HepG2 (cell line): ENCODE data around the gene ERMP1. TPM values are rescaled to one million over a fixed set of nuclear protein-coding genes. Genes with fewer than 3 reads are reported as not detected.

ENCODE experiments used
- ATAC-seq: fragments of 200-7000 bp; cut with Tn5 transposase; 3 replicates; pipeline ENCODE4 v1.9.1; 2020; ENCODE audit warnings: mild to moderate bottlenecking, moderate library complexity
- BruUV-seq: library from RNA; stranded (reverse); fragments of 400-500 nt; replicated peaks from 2 replicates; lab custom pipeline; 2021; lab: Mats Ljungman, UMichigan
- CTCF ChIA-PET: fragments of 300-600 bp; formaldehyde crosslinking; extraction: SDS; loops from one replicate; lab custom pipeline; 2021; ENCODE audit warnings: low total read pairs, inconsistent platforms, low intra/inter-chr PET ratio; lab: Yijun Ruan, JAX
- POLR2A ChIA-PET: fragments of 350-600 bp; sonication (Branson Sonifier 250); formaldehyde crosslinking; loops from one replicate; lab custom pipeline; 2020; ENCODE audit warnings: antibody characterized with exemption, inconsistent platforms; lab: Yijun Ruan, JAX
- DNase-seq: peaks from one replicate; pipeline ENCODE4 v3.0.0-alpha.2; 2015; ENCODE audit warnings: low spot score
- FAIRE-seq: peaks from 3 replicates; lab custom pipeline; 2011; peaks lifted over from hg19 to GRCh38; lab: Jason Lieb, UNC
- H2AFZ ChIP-seq: one replicate; pipeline ENCODE4 v1.6.1; 2011; ENCODE audit warnings: low read length, inconsistent platforms
- H3K27ac ChIP-seq: fragments of 300-600 bp; 3 replicates; pipeline ENCODE4 v1.8.0; 2011; ENCODE audit warnings: mixed run types, mild to moderate bottlenecking, mixed read lengths, low read length, inconsistent platforms; ENCODE audit not compliant: insufficient read depth; ENCODE audit errors: extremely low read length
- H3K27me3 ChIP-seq, 2 experiments: fragments of 200-600 bp in 1 of 2; 2 replicates in 1 of 2; 3 replicates in 1 of 2; pipeline versions ENCODE4 v1.6.0 to v1.8.0; 2011; ENCODE audit warnings: low read length in 2 of 2, mild to moderate bottlenecking in 2 of 2, moderate library complexity in 2 of 2, inconsistent platforms in 1 of 2; ENCODE audit not compliant: insufficient read depth in 2 of 2, control insufficient read depth in 1 of 2
- H3K36me3 ChIP-seq, 2 experiments: fragments of 200-600 bp in 1 of 2; replicated peaks in 1 of 2; 2 replicates in 1 of 2; 3 replicates in 1 of 2; pipeline versions ENCODE4 v1.5.1 to v1.8.0; 2011; ENCODE audit warnings: low read length in 2 of 2, inconsistent platforms in 1 of 2; ENCODE audit not compliant: insufficient read depth in 2 of 2, control insufficient read depth in 1 of 2
- H3K4me1 ChIP-seq: 2 replicates; pipeline ENCODE4 v1.5.1; 2012; ENCODE audit warnings: low read length, inconsistent platforms; ENCODE audit not compliant: insufficient read depth
- H3K4me2 ChIP-seq: 2 replicates; pipeline ENCODE4 v1.6.0; 2011; ENCODE audit warnings: low read depth, low read length, inconsistent platforms
- H3K4me3 ChIP-seq, 3 experiments: fragments of 200-600 bp in 1 of 3; sonication (generic), shearing (Covaris generic) in 1 of 3; replicated peaks in 1 of 3; 2 replicates each; pipeline ENCODE4 v1.5.1; 2011 to 2016; ENCODE audit warnings: low read length in 3 of 3, inconsistent platforms in 2 of 3, low read depth in 2 of 3, mild to moderate bottlenecking in 2 of 3, control low read depth in 1 of 3, mixed read lengths in 1 of 3; ENCODE audit not compliant: insufficient read depth in 1 of 3
- H3K79me2 ChIP-seq: one replicate; pipeline ENCODE4 v1.6.1; 2011; ENCODE audit warnings: low read length, inconsistent platforms; ENCODE audit not compliant: insufficient read depth
- H3K9ac ChIP-seq: 2 replicates; pipeline ENCODE4 v1.6.0; 2011; ENCODE audit warnings: mild to moderate bottlenecking, low read depth, low read length, inconsistent platforms; ENCODE audit not compliant: insufficient read depth
- H3K9me3 ChIP-seq: 2 replicates; pipeline ENCODE4 v1.5.1; 2012; ENCODE audit warnings: mild to moderate bottlenecking, low read length
- H4K20me1 ChIP-seq: 2 replicates; pipeline ENCODE4 v1.6.0; 2011; ENCODE audit warnings: inconsistent platforms, mild to moderate bottlenecking, low read length, moderate library complexity; ENCODE audit not compliant: insufficient read depth
- AHR ChIP-seq: IDR thresholded peaks from 2 replicates; pipeline ENCODE4 v1.6.1; 2018; ENCODE audit warnings: missing genetic modification reagents, missing compliant biosample characterization
- ATF1 ChIP-seq: IDR thresholded peaks from 2 replicates; pipeline ENCODE4 v1.6.1; 2016; ENCODE audit warnings: mild to moderate bottlenecking, control low read depth
- FOXJ3 ChIP-seq: sonication (generic); formaldehyde crosslinking; IDR thresholded peaks from 2 replicates; pipeline ENCODE4 v1.4.0; 2020; ENCODE audit warnings: missing genetic modification reagents, mild to moderate bottlenecking, borderline replicate concordance
- HDAC2 ChIP-seq: sonication (generic); formaldehyde crosslinking; IDR thresholded peaks from 2 replicates; pipeline ENCODE4 v1.4.0; 2020; ENCODE audit warnings: missing genetic modification reagents
- ISX ChIP-seq: sonication (generic); formaldehyde crosslinking; conservative IDR thresholded peaks from 2 replicates; pipeline ENCODE4 v1.5.0; 2020; ENCODE audit warnings: missing genetic modification reagents
- KAT2B ChIP-seq: fragments of 150-350 bp; IDR thresholded peaks from 2 replicates; pipeline ENCODE4 v1.6.1; 2014; ENCODE audit warnings: low read depth, low read length, borderline replicate concordance
- KLF12 ChIP-seq: sonication (generic); formaldehyde crosslinking; IDR thresholded peaks from 2 replicates; pipeline ENCODE4 v1.4.0; 2020; ENCODE audit warnings: missing genetic modification reagents, borderline replicate concordance
- MED8 ChIP-seq: sonication (generic); formaldehyde crosslinking; IDR thresholded peaks from 2 replicates; pipeline ENCODE4 v1.8.1; 2023; ENCODE audit warnings: mild to moderate bottlenecking, missing genetic modification reagents; ENCODE audit not compliant: insufficient replicate concordance
- SRSF9 ChIP-seq: fragments of 200-400 bp; formaldehyde crosslinking; IDR thresholded peaks from 2 replicates; pipeline ENCODE4 v1.6.1; 2018; ENCODE audit warnings: borderline replicate concordance, mild to moderate bottlenecking, low read depth, low read length; ENCODE audit not compliant: insufficient read depth, poor library complexity, severe bottlenecking
- TBX3 ChIP-seq: fragments of 450-650 bp; IDR thresholded peaks from 2 replicates; pipeline ENCODE4 v1.6.1; 2017; ENCODE audit warnings: antibody characterized with exemption, mild to moderate bottlenecking, inconsistent platforms, borderline replicate concordance
- ZNF317 ChIP-seq: sonication (generic); formaldehyde crosslinking; IDR thresholded peaks from 2 replicates; pipeline ENCODE4 v1.5.0; 2020; ENCODE audit warnings: mild to moderate bottlenecking, missing genetic modification reagents
- ZNF549 ChIP-seq: sonication (generic); formaldehyde crosslinking; IDR thresholded peaks from 2 replicates; pipeline ENCODE4 v1.5.0; 2020; ENCODE audit warnings: missing genetic modification reagents
- ZNF569 ChIP-seq: sonication (generic); formaldehyde crosslinking; IDR thresholded peaks from 2 replicates; pipeline ENCODE4 v1.5.0; 2020; ENCODE audit warnings: mild to moderate bottlenecking, missing genetic modification reagents, moderate library complexity, borderline replicate concordance
- ZNF790 ChIP-seq: sonication (generic); formaldehyde crosslinking; IDR thresholded peaks from 2 replicates; pipeline ENCODE4 v1.8.0; 2022; ENCODE audit warnings: missing genetic modification reagents, mild to moderate bottlenecking, borderline replicate concordance
- whole genome bisulfite sequencing: methylation state at CpG from one replicate; pipeline ENCODE4 v1.1.6; 2017; ENCODE audit warnings: low lambda C conversion rate; 5-methylcytosine and 5-hydroxymethylcytosine counted together
- in situ Hi-C: cut with HindIII; loops from 2 replicates; pipeline ENCODE4 v1.10.0; 2017; ENCODE audit warnings: low pct_unique_long_range_greater_than_20kb; ENCODE audit not compliant: extremely low pct_ligation_motif_present
- intact Hi-C: fragments of 100-400 bp; cut with micrococcal nuclease; formaldehyde crosslinking; loops from one replicate; pipeline ENCODE4 v1.10.0; 2022; ENCODE audit not compliant: unreplicated experiment
- polyA plus RNA-seq, 8 experiments: library from polyadenylated mRNA; depleted of rRNA in 3 of 8; stranded (reverse) in 7 of 8; unstranded in 1 of 8; fragments of >200 nt; fragmentation: Illumina TruSeq in 4 of 8; extraction: Trizol in 4 of 8; gene quantifications; 2 replicates each; pipeline versions ENCODE4 v1.2.1 to v1.2.3, GENCODE V29; 2011 to 2016; ENCODE audit warnings: low read depth in 4 of 8, missing spikeins in 1 of 8, mixed read lengths in 1 of 8; ENCODE audit not compliant: insufficient read depth in 1 of 8
- total RNA-seq, 5 experiments: library from RNA; depleted of rRNA; stranded (reverse); fragments of >200 nt; fragmentation: Illumina TruSeq; extraction: Trizol; gene quantifications; 2 replicates each; pipeline ENCODE4 v1.2.3, GENCODE V29; 2016; ENCODE audit warnings: low read depth in 1 of 5
- TF ChIP-seq, protein P1 (sequence below): sonication (generic); formaldehyde crosslinking; IDR thresholded peaks from 2 replicates; pipeline ENCODE4 v1.4.0; 2020; ENCODE audit warnings: missing genetic modification reagents
- TF ChIP-seq, protein P2 (sequence below): sonication (generic); formaldehyde crosslinking; IDR thresholded peaks from 2 replicates; pipeline ENCODE4 v1.9.0; 2021; ENCODE audit warnings: missing genetic modification reagents, mild to moderate bottlenecking, borderline replicate concordance
- TF ChIP-seq, protein P3 (sequence below): sonication (generic); formaldehyde crosslinking; IDR thresholded peaks from 2 replicates; pipeline ENCODE4 v1.4.0; 2020; ENCODE audit warnings: mild to moderate bottlenecking, missing genetic modification reagents

Gene ERMP1
- total and polyA plus RNA-seq, 2 of the 13 experiments (the other 11 are each of a cell fraction or from before 2014, with no cell fraction given) = 40.9 to 65.4 TPM

DNA sequence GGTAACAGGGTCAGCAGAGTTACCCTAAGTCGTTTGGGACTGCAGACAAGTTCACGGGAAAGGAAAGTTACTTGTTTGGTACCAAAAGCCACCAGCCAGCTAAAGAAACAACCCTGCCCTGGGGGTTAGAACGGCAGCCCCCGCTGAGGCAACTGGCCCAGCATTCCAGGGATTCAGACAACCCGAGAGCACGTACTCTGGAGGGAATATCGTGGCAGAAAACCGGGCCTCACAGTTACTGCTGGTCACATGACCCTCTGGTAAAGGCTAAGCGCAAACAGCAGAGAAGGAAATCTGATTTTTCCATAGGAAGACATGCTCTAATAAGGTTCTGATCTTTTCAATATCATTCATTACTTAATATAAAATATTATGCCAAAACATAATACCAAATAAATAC lies 35.3 kb upstream of the ERMP1 start:
- in situ Hi-C loops (no loop called here), intact Hi-C loops (no loop called here)
- 51% methylated on average over 6 of the region's 9 CpGs for WGBS
- no peak overlapping the region for H3K4me3 ChIP-seq
- no peak overlapping the region for H3K9ac ChIP-seq
- FAIRE-seq = no peak
- no peak for DNase-seq
- no peaks in the 10 kb centered on the region for H3K36me3 ChIP-seq
- no peaks in the 10 kb centered on the region for H3K79me2 ChIP-seq
- peak overlapping the region; percentile 71 for H2AFZ ChIP-seq
- TF ChIP-seq ZNF790 (no peak), HDAC2 (CRISPR knock-in tag) (no peak), AHR (CRISPR knock-in tag) (no peak), TBX3 (no peak), FOXJ3 (no peak), ZNF317 (CRISPR knock-in tag) (no peak), ZNF549 (CRISPR knock-in tag) (no peak), MED8 (CRISPR knock-in tag) (no peak), KAT2B (no peak), ATF1 (CRISPR knock-in tag) (no peak), KLF12 (CRISPR knock-in tag) (no peak), ISX (CRISPR knock-in tag) (no peak), SRSF9 (no peak), ZNF569 (CRISPR knock-in tag) (no peak)
- TF ChIP-seq, protein P1, sequence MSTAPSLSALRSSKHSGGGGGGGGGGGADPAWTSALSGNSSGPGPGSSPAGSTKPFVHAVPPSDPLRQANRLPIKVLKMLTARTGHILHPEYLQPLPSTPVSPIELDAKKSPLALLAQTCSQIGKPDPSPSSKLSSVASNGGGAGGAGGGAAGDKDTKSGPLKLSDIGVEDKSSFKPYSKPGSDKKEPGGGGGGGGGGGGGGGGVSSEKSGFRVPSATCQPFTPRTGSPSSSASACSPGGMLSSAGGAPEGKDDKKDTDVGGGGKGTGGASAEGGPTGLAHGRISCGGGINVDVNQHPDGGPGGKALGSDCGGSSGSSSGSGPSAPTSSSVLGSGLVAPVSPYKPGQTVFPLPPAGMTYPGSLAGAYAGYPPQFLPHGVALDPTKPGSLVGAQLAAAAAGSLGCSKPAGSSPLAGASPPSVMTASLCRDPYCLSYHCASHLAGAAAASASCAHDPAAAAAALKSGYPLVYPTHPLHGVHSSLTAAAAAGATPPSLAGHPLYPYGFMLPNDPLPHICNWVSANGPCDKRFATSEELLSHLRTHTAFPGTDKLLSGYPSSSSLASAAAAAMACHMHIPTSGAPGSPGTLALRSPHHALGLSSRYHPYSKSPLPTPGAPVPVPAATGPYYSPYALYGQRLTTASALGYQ (CRISPR knock-in tag) = no peak
- TF ChIP-seq, protein P2, sequence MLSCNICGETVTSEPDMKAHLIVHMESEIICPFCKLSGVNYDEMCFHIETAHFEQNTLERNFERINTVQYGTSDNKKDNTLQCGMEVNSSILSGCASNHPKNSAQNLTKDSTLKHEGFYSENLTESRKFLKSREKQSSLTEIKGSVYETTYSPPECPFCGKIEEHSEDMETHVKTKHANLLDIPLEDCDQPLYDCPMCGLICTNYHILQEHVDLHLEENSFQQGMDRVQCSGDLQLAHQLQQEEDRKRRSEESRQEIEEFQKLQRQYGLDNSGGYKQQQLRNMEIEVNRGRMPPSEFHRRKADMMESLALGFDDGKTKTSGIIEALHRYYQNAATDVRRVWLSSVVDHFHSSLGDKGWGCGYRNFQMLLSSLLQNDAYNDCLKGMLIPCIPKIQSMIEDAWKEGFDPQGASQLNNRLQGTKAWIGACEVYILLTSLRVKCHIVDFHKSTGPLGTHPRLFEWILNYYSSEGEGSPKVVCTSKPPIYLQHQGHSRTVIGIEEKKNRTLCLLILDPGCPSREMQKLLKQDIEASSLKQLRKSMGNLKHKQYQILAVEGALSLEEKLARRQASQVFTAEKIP (CRISPR knock-in tag) = no peak
- TF ChIP-seq, protein P3, sequence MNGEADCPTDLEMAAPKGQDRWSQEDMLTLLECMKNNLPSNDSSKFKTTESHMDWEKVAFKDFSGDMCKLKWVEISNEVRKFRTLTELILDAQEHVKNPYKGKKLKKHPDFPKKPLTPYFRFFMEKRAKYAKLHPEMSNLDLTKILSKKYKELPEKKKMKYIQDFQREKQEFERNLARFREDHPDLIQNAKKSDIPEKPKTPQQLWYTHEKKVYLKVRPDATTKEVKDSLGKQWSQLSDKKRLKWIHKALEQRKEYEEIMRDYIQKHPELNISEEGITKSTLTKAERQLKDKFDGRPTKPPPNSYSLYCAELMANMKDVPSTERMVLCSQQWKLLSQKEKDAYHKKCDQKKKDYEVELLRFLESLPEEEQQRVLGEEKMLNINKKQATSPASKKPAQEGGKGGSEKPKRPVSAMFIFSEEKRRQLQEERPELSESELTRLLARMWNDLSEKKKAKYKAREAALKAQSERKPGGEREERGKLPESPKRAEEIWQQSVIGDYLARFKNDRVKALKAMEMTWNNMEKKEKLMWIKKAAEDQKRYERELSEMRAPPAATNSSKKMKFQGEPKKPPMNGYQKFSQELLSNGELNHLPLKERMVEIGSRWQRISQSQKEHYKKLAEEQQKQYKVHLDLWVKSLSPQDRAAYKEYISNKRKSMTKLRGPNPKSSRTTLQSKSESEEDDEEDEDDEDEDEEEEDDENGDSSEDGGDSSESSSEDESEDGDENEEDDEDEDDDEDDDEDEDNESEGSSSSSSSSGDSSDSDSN (CRISPR knock-in tag) = no peak
- H3K27ac ChIP-seq = no peak overlapping the region
- peak overlapping the region; percentile 47; the same call in 1 of the 2 replicates for H3K4me2 ChIP-seq
- no peak for ATAC-seq
- no TSS peak for BruUV-seq
- POLR2A ChIA-PET = no interaction called here
- no peaks in the 10 kb centered on the region for H3K9me3 ChIP-seq
- CTCF ChIA-PET = no interaction called here
- H3K4me1 ChIP-seq = peaks cover 27% of the 10 kb centered on the region
- H4K20me1 ChIP-seq = no peaks in the 10 kb centered on the region
- H3K27me3 ChIP-seq = no peaks in the 10 kb centered on the region
